ENCODE results near the gene CIITA.

CIITA gene

GRCh38 chr16:10979717-10980601 is 103.0 kb downstream of the CIITA start:
- DNase-seq (ENCODE audit: low read depth in 2 of 2, low spot score in 1 of 2), result no peak

GRCh38 chr16:10980813-10981212 is 103.8 kb downstream of the CIITA start:
- DNase-seq (ENCODE audit: low read depth in 2 of 2, low spot score in 1 of 2), result no peak

- DNase-seq (ENCODE audit: low read depth in 2 of 2, low spot score in 1 of 2), result no peak
Observed at GRCh38 chr16:10981697-10982216, 104.8 kb downstream of the CIITA start.

- DNase-seq (ENCODE audit: low read depth in 2 of 2, low spot score in 1 of 2), result no peak
Observed at GRCh38 chr16:10982465-10983150, 105.6 kb downstream of the CIITA start.

- no peak for DNase-seq (ENCODE audit: low read depth in 2 of 2, low spot score in 1 of 2)
Observed at GRCh38 chr16:10983159-10983558, 106.2 kb downstream of the CIITA start.

GRCh38 chr16:10984509-10984908 is 107.5 kb downstream of the CIITA start:
- no peak for DNase-seq (ENCODE audit: low read depth in 2 of 2, low spot score in 1 of 2)

Measured in stimulated activated CD8-positive, alpha-beta memory T cell treated with anti-CD3 and anti-CD28 coated beads, Interleukin-4, amount 100 ng/mL, for 4 hours (primary cell).